ENCODE results near the gene MBNL2. TPM values are rescaled to one million over a fixed set of nuclear protein-coding genes. Genes with fewer than 3 reads are reported as not detected.

Gene MBNL2
- total and polyA plus RNA-seq, 2 experiments from 2014 or later, result 0.55 to 3.2 TPM

DNA sequence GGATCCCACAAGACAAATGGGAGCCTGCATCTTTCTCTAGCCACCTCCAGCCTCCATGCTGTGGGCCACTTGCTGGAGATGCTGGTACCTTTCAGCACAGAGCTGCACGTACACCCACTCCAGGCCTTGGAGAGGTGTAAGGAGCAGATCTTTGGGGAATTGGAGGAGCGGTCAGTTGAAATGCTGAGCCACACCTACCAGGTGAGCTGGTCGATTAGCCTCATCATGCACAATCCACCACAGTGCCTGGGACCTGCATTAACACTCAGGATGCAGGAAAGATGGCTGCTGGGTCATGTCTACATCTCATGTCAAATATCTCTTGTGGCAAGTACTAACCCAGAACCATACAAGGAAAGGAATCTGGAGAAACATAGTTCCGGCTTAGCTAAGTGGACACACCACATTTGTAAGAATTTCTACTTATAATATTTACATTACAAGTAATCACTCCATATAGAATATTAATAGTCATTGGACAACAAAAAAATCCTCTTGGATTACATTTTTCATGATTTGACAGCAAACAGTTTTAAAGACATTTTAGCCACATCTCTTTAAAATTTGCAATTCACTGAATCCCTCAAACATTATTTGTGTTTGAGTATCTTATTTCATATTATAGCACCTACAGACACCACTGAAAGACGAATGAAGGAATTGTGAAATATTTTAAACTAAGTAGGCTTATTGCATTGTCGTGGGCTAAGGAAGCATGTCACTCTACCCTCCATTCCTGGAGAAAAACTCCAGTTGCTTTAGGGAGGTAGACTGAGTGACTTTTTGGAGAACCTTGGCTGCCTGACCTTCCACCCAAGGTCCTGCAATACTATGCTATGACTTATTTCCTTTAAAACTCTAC, 21.8 kb upstream of the MBNL2 start:
- no peak overlapping the region for H3K4me3 Mint-ChIP-seq
- peaks cover 12% of the 10 kb centered on the region for H3K4me1 Mint-ChIP-seq
- peaks cover 18% of the 10 kb centered on the region; the same call in 1 of the 2 replicates for H3K9me2 ChIP-seq (ENCODE audit: insufficient read depth)
- H3K36me3 Mint-ChIP-seq (ENCODE audit: low read depth), result no peaks in the 10 kb centered on the region
- H3K27ac ChIP-seq (ENCODE audit: low read depth), result no peak overlapping the region
- H3K4me3 ChIP-seq, result no peak overlapping the region
- TF ChIP-seq ZNF114 (CRISPR knock-in tag; IDR thresholded peaks at IDR 0.05) (no peak), POLR2AphosphoS5 (IDR thresholded peaks at IDR 0.05; ENCODE audit: low read depth) (no peak), ZNF331 (CRISPR knock-in tag; IDR thresholded peaks at IDR 0.05; ENCODE audit: low read depth) (no peak), CREB1 (CRISPR knock-in tag; IDR thresholded peaks at IDR 0.05; ENCODE audit: low read depth) (no peak), STAT1 (IDR thresholded peaks at IDR 0.05; ENCODE audit: unreplicated experiment) (no peak), EZH2 (IDR thresholded peaks at IDR 0.05; ENCODE audit: low read depth, unreplicated experiment) (no peak), EZH2phosphoT487 (IDR thresholded peaks at IDR 0.05; ENCODE audit: unreplicated experiment) (no peak)
- TF ChIP-seq, protein P1, sequence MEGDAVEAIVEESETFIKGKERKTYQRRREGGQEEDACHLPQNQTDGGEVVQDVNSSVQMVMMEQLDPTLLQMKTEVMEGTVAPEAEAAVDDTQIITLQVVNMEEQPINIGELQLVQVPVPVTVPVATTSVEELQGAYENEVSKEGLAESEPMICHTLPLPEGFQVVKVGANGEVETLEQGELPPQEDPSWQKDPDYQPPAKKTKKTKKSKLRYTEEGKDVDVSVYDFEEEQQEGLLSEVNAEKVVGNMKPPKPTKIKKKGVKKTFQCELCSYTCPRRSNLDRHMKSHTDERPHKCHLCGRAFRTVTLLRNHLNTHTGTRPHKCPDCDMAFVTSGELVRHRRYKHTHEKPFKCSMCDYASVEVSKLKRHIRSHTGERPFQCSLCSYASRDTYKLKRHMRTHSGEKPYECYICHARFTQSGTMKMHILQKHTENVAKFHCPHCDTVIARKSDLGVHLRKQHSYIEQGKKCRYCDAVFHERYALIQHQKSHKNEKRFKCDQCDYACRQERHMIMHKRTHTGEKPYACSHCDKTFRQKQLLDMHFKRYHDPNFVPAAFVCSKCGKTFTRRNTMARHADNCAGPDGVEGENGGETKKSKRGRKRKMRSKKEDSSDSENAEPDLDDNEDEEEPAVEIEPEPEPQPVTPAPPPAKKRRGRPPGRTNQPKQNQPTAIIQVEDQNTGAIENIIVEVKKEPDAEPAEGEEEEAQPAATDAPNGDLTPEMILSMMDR (conservative IDR thresholded peaks at IDR 0.05; ENCODE audit: low read depth in 2 of 2), result no peak
- TF ChIP-seq, protein P2, sequence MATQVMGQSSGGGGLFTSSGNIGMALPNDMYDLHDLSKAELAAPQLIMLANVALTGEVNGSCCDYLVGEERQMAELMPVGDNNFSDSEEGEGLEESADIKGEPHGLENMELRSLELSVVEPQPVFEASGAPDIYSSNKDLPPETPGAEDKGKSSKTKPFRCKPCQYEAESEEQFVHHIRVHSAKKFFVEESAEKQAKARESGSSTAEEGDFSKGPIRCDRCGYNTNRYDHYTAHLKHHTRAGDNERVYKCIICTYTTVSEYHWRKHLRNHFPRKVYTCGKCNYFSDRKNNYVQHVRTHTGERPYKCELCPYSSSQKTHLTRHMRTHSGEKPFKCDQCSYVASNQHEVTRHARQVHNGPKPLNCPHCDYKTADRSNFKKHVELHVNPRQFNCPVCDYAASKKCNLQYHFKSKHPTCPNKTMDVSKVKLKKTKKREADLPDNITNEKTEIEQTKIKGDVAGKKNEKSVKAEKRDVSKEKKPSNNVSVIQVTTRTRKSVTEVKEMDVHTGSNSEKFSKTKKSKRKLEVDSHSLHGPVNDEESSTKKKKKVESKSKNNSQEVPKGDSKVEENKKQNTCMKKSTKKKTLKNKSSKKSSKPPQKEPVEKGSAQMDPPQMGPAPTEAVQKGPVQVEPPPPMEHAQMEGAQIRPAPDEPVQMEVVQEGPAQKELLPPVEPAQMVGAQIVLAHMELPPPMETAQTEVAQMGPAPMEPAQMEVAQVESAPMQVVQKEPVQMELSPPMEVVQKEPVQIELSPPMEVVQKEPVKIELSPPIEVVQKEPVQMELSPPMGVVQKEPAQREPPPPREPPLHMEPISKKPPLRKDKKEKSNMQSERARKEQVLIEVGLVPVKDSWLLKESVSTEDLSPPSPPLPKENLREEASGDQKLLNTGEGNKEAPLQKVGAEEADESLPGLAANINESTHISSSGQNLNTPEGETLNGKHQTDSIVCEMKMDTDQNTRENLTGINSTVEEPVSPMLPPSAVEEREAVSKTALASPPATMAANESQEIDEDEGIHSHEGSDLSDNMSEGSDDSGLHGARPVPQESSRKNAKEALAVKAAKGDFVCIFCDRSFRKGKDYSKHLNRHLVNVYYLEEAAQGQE (IDR thresholded peaks at IDR 0.05; ENCODE audit: unreplicated experiment), result no peak
- DNase-seq (ENCODE audit: low spot score), result no peak
- no peaks in the 10 kb centered on the region for H3K36me3 ChIP-seq (ENCODE audit: insufficient read depth)
- H3K4me2 ChIP-seq, result no peak overlapping the region
- H3K9me3 Mint-ChIP-seq, result no peaks in the 10 kb centered on the region
- H4K20me1 ChIP-seq (replicated peaks; ENCODE audit: insufficient read depth), result no peaks in the 10 kb centered on the region; the same call in 1 of the 2 replicates
- no peaks in the 10 kb centered on the region for H3K27me3 ChIP-seq (ENCODE audit: insufficient read depth)
- no peaks in the 10 kb centered on the region for H3K27me3 Mint-ChIP-seq (ENCODE audit: insufficient read depth, low read depth, poor library complexity)
- no peak overlapping the region for H2AFZ ChIP-seq
- no peak overlapping the region for H3K27ac Mint-ChIP-seq
- no peak for ATAC-seq
- peaks cover 7% of the 10 kb centered on the region; the same call in 1 of the 2 replicates for H3K4me1 ChIP-seq (ENCODE audit: insufficient read depth)
- no peaks in the 10 kb centered on the region for H3F3A ChIP-seq (replicated peaks; ENCODE audit: low read depth)
- H3K79me2 ChIP-seq (replicated peaks; ENCODE audit: insufficient read depth), result no peaks in the 10 kb centered on the region

DNA sequence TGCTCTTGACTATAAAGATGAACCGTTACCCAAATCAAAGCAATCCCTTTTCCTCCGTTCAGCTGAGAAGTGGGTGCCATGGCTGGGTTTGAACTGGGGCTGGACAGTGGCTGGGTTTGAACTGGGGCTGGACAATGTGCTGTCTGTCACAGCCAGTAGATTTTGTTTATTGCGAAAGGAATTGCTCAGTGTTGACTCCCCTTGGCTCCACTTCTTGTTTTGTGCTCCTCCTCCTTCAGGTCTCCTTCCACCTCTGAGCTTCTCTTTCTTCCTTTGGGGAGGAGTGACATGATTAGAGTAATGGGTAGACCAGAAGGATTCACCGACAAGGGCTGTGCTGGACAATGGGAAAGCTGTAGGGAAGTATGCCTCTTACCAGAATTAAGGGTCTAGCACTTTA, 19.4 kb upstream of the MBNL2 start:
- no peak overlapping the region for H3K4me3 Mint-ChIP-seq
- Histone ChIP-seq H3K4me2 (no peak overlapping the region), H3F3A (replicated peaks; ENCODE audit: low read depth) (no peaks in the 10 kb centered on the region), H3K4me3 (no peak overlapping the region), H3K27ac (ENCODE audit: low read depth) (no peak overlapping the region), H3K9me2 (ENCODE audit: insufficient read depth) (peaks cover 13% of the 10 kb centered on the region; the same call in 1 of the 2 replicates), H3K36me3 (ENCODE audit: insufficient read depth) (no peaks in the 10 kb centered on the region), H4K20me1 (replicated peaks; ENCODE audit: insufficient read depth) (no peaks in the 10 kb centered on the region), H3K4me1 (ENCODE audit: insufficient read depth) (no peaks in the 10 kb centered on the region), H3K27me3 (ENCODE audit: insufficient read depth) (no peaks in the 10 kb centered on the region), H2AFZ (no peak overlapping the region), H3K79me2 (replicated peaks; ENCODE audit: insufficient read depth) (no peaks in the 10 kb centered on the region)
- H3K27ac Mint-ChIP-seq, result no peak overlapping the region
- peaks cover 2% of the 10 kb centered on the region for H3K27me3 Mint-ChIP-seq (ENCODE audit: insufficient read depth, low read depth, poor library complexity)
- H3K4me1 Mint-ChIP-seq, result no peaks in the 10 kb centered on the region
- H3K9me3 Mint-ChIP-seq, result peaks cover 3% of the 10 kb centered on the region
- ATAC-seq (no peak), DNase-seq (ENCODE audit: low spot score) (no peak)
- H3K36me3 Mint-ChIP-seq (ENCODE audit: low read depth), result no peaks in the 10 kb centered on the region
- no peak for TF ChIP-seq JUNB (IDR thresholded peaks at IDR 0.05; ENCODE audit: unreplicated experiment)
- TF ChIP-seq ZNF331 (CRISPR knock-in tag; IDR thresholded peaks at IDR 0.05; ENCODE audit: low read depth), result no peak
- TF ChIP-seq CREB1 (CRISPR knock-in tag; IDR thresholded peaks at IDR 0.05; ENCODE audit: low read depth), result no peak
